Breast epithelium (tissue), 4 donors: Measurements from ENCODE around the gene FAS. TPM values are rescaled to one million over a fixed set of nuclear protein-coding genes. Genes with fewer than 3 reads are reported as not detected.

ENCODE experiments used
- DNase-seq, 2 donors: peaks; one replicate each; pipeline ENCODE4 v3.0.0-alpha.2; 2019; ENCODE audit warnings: low spot score in 2 of 2
- H3K27ac ChIP-seq, 2 donors: fragments of 200-600 bp; sonication (generic) in 1 of 2; one replicate each; pipeline ENCODE4 v1.5.1; 2016 to 2019; ENCODE audit warnings: mild to moderate bottlenecking in 1 of 2
- H3K27me3 ChIP-seq, 2 donors: fragments of 200-600 bp; sonication (generic) in 1 of 2; one replicate each; pipeline versions ENCODE4 v1.5.1 to v1.6.0; 2017 to 2019; ENCODE audit warnings: control low read depth in 1 of 2, mild to moderate bottlenecking in 1 of 2
- H3K36me3 ChIP-seq: fragments of 200-600 bp; one replicate; pipeline ENCODE4 v1.5.1; 2019
- H3K4me1 ChIP-seq, 2 donors: fragments of 200-600 bp; sonication (generic); one replicate each; pipeline ENCODE4 v1.5.1; 2016 to 2019; ENCODE audit warnings: control low read depth in 1 of 2
- H3K4me3 ChIP-seq, 3 donors: fragments of 200-600 bp; sonication (generic); 1 replicate in 2 of 3; 2 replicates in 1 of 3; pipeline ENCODE4 v1.5.1; 2016 to 2019; ENCODE audit warnings: mild to moderate bottlenecking in 3 of 3, moderate library complexity in 2 of 3
- H3K9me3 ChIP-seq, 2 donors: fragments of 200-600 bp; sonication (generic) in 1 of 2; one replicate each; pipeline ENCODE4 v1.5.1; 2016 to 2019; ENCODE audit warnings: control low read depth in 1 of 2
- CTCF ChIP-seq, 3 donors: fragments of 450-650 bp; IDR thresholded peaks; one replicate each; pipeline ENCODE4 v1.5.1; 2016 to 2017; ENCODE audit warnings: antibody characterized with exemption in 3 of 3, mild to moderate bottlenecking in 3 of 3, moderate library complexity in 3 of 3
- POLR2A ChIP-seq: fragments of 450-650 bp; IDR thresholded peaks from one replicate; pipeline ENCODE4 v1.6.1; 2016; ENCODE audit warnings: antibody characterized with exemption, mild to moderate bottlenecking, moderate library complexity
- POLR2AphosphoS5 ChIP-seq, 3 donors: sonication (generic); formaldehyde crosslinking; IDR thresholded peaks; one replicate each; pipeline ENCODE4 v1.6.1; 2017; ENCODE audit warnings: antibody characterized with exemption in 3 of 3
- intact Hi-C: fragments of 100-400 bp; cut with DNase I; formaldehyde crosslinking; loops from one replicate; pipeline ENCODE4 v1.15.1; 2023; ENCODE audit warnings: low total_unique reads
- total RNA-seq, 3 donors: library from RNA; depleted of rRNA; stranded (reverse); fragments of >200 nt; gene quantifications; one replicate each; pipeline ENCODE4 v1.1.0, GENCODE V29; 2016

The FAS gene
- total RNA-seq, 3 donors from 2014 or later = 26.9 to 51.5 (median 47.3) TPM

GRCh38 chr10:88974446-88975376, 15.9 kb upstream of the FAS start:
- intact Hi-C loops = no loop called here
- peak overlapping the region; percentile 22 to 68 for H3K27ac ChIP-seq
- H3K27me3 ChIP-seq = no peaks in the 10 kb centered on the region
- H3K4me3 ChIP-seq = peak overlapping the region; percentile 34 to 60 (median 47)
- no peaks in the 10 kb centered on the region for H3K36me3 ChIP-seq
- peaks cover 0 to 4% of the 10 kb centered on the region in 2 donors for H3K4me1 ChIP-seq
- no peaks in the 10 kb centered on the region for H3K9me3 ChIP-seq
- no peak for DNase-seq
- TF ChIP-seq POLR2AphosphoS5 (IDR thresholded peaks at IDR 0.05) (no peak), POLR2A (no peak)

GRCh38 chr10:88975377-88975720, 15.2 kb upstream of the FAS start:
- intact Hi-C loops = no loop called here
- TF ChIP-seq CTCF (IDR thresholded peaks at IDR 0.05) (no peak), POLR2AphosphoS5 (IDR thresholded peaks at IDR 0.05) (no peak), POLR2A (no peak)
- no peaks in the 10 kb centered on the region for H3K36me3 ChIP-seq
- peak overlapping the region; percentile 34 to 60 (median 47) for H3K4me3 ChIP-seq
- no peaks in the 10 kb centered on the region for H3K9me3 ChIP-seq
- no peaks in the 10 kb centered on the region for H3K27me3 ChIP-seq
- peak overlapping the region; percentile 22 to 68 for H3K27ac ChIP-seq
- no peak for DNase-seq
- peaks cover 0 to 5% of the 10 kb centered on the region in 2 donors for H3K4me1 ChIP-seq

GRCh38 chr10:88978463-88978862, 12.1 kb upstream of the FAS start:
- intact Hi-C loops = no loop called here
- Histone ChIP-seq H3K27ac (peak overlapping the region; percentile 68 to 72), H3K36me3 (no peaks in the 10 kb centered on the region), H3K27me3 (no peaks in the 10 kb centered on the region), H3K4me3 (no peak overlapping the region), H3K4me1 (peaks cover 0 to 5% of the 10 kb centered on the region in 2 donors), H3K9me3 (no peaks in the 10 kb centered on the region)
- DNase-seq = no peak
- TF ChIP-seq CTCF (IDR thresholded peaks at IDR 0.05) (no peak), POLR2A (no peak), POLR2AphosphoS5 (IDR thresholded peaks at IDR 0.05) (no peak)

GRCh38 chr10:88979153-88979562, 11.4 kb upstream of the FAS start:
- peak overlapping the region; percentile 72 to 88 for H3K27ac ChIP-seq
- H3K36me3 ChIP-seq = no peaks in the 10 kb centered on the region
- DNase-seq = peak in 1 of 2 donors; percentile 80
- peak overlapping the region in 1 of 3 donors; percentile 24 for H3K4me3 ChIP-seq
- intact Hi-C loops = no loop called here
- no peaks in the 10 kb centered on the region for H3K27me3 ChIP-seq
- no peaks in the 10 kb centered on the region for H3K9me3 ChIP-seq
- TF ChIP-seq POLR2A (no peak), POLR2AphosphoS5 (IDR thresholded peaks at IDR 0.05) (peak; percentile 53 to 67 (median 61))
- H3K4me1 ChIP-seq = peaks cover 0 to 5% of the 10 kb centered on the region in 2 donors

GRCh38 chr10:88979603-88980002, 11.0 kb upstream of the FAS start:
- Histone ChIP-seq H3K36me3 (no peaks in the 10 kb centered on the region), H3K4me3 (peak overlapping the region in 1 of 3 donors; percentile 24), H3K9me3 (no peaks in the 10 kb centered on the region), H3K27me3 (no peaks in the 10 kb centered on the region), H3K27ac (peak overlapping the region; percentile 72 to 88), H3K4me1 (peaks cover 0 to 5% of the 10 kb centered on the region in 2 donors)
- intact Hi-C loops = no loop called here
- TF ChIP-seq CTCF (IDR thresholded peaks at IDR 0.05) = no peak
- no peak for TF ChIP-seq POLR2AphosphoS5 (IDR thresholded peaks at IDR 0.05)
- TF ChIP-seq POLR2A = no peak
- DNase-seq = no peak

GRCh38 chr10:88980247-88980646, 10.4 kb upstream of the FAS start:
- intact Hi-C loops = no loop called here
- DNase-seq = no peak
- TF ChIP-seq POLR2AphosphoS5 (IDR thresholded peaks at IDR 0.05) = no peak
- no peak for TF ChIP-seq POLR2A
- TF ChIP-seq CTCF (IDR thresholded peaks at IDR 0.05) = no peak
- H3K27me3 ChIP-seq = no peaks in the 10 kb centered on the region
- H3K4me1 ChIP-seq = peaks cover 0 to 5% of the 10 kb centered on the region in 2 donors
- peak overlapping the region; percentile 72 to 88 for H3K27ac ChIP-seq
- H3K9me3 ChIP-seq = no peaks in the 10 kb centered on the region
- H3K4me3 ChIP-seq = no peak overlapping the region
- no peaks in the 10 kb centered on the region for H3K36me3 ChIP-seq
